Mesothelial cell of epicardium (in vitro differentiated cells): Measurements from ENCODE around the gene COL15A1. TPM values are rescaled to one million over a fixed set of nuclear protein-coding genes. Genes with fewer than 3 reads are reported as not detected.
A peak's percentile ranks its signal among the peaks of the same experiment; 100 is the strongest.

ENCODE experiments used
- DNase-seq, 2 experiments: peaks; one replicate each; pipeline ENCODE4 v3.0.0; 2021; ENCODE audit warnings: low spot score in 2 of 2; ENCODE audit not compliant: unreplicated experiment in 2 of 2
- H3K27ac Mint-ChIP-seq: 2 replicates; pipeline ENCODE4 v1.8.0; 2021; ENCODE audit warnings: mixed read lengths
- H3K27me3 Mint-ChIP-seq: 2 replicates; pipeline ENCODE4 v1.8.0; 2021; ENCODE audit warnings: low read depth, mixed read lengths
- H3K36me3 Mint-ChIP-seq: 2 replicates; pipeline ENCODE4 v1.8.0; 2021; ENCODE audit warnings: mixed read lengths
- H3K4me1 Mint-ChIP-seq: 2 replicates; pipeline ENCODE4 v1.8.0; 2021; ENCODE audit warnings: mixed read lengths
- H3K4me3 Mint-ChIP-seq: 2 replicates; pipeline ENCODE4 v1.8.0; 2021; ENCODE audit warnings: mild to moderate bottlenecking, moderate library complexity, mixed read lengths
- H3K9me3 Mint-ChIP-seq: 2 replicates; pipeline ENCODE4 v1.8.0; 2021; ENCODE audit warnings: mixed read lengths
- total RNA-seq: library from RNA; stranded (reverse); gene quantifications from 3 replicates; pipeline ENCODE4 v1.2.1, GENCODE V29; 2021
- TF ChIP-seq, protein P1 (sequence below): fragments of 200-600 bp; sonication (generic); IDR thresholded peaks from one replicate; pipeline ENCODE4 v1.5.0; 2021; ENCODE audit warnings: antibody characterized with exemption; ENCODE audit not compliant: unreplicated experiment

Gene COL15A1
- total RNA-seq, 1 donor from 2014 or later, result 50.1 TPM

DNA sequence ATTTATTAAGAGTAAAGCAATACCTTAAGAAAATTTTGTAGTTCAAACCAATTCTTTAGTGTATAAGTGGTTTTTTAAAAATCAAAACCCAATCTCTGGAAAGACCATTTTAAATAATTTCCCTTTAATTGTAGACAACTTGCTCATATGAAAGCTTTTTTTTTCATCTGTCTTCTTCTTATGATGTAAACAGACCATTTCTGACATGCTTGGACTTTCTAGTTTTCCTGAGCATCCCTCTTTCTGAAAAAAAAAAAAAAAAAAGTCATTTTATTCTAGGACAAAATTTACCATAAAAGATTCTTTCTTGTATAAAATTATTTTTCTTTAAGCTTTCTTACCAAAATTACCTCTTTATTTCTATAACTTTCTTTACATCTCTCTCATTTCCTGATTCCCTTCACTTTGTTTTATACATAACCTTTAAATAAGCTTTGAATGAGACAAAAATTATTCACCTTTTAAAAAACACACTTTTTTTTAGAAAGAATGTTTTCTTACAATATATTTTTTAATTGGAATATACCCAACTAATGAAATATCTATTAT, 67.5 kb downstream of the COL15A1 start:
- Mint-ChIP-seq H3K9me3 (peaks cover 23% of the 10 kb centered on the region), H3K4me1 (no peaks in the 10 kb centered on the region), H3K27me3 (no peaks in the 10 kb centered on the region), H3K27ac (no peak overlapping the region), H3K36me3 (peaks cover 12% of the 10 kb centered on the region), H3K4me3 (no peak overlapping the region)
- no peak for DNase-seq
- TF ChIP-seq, protein P1, sequence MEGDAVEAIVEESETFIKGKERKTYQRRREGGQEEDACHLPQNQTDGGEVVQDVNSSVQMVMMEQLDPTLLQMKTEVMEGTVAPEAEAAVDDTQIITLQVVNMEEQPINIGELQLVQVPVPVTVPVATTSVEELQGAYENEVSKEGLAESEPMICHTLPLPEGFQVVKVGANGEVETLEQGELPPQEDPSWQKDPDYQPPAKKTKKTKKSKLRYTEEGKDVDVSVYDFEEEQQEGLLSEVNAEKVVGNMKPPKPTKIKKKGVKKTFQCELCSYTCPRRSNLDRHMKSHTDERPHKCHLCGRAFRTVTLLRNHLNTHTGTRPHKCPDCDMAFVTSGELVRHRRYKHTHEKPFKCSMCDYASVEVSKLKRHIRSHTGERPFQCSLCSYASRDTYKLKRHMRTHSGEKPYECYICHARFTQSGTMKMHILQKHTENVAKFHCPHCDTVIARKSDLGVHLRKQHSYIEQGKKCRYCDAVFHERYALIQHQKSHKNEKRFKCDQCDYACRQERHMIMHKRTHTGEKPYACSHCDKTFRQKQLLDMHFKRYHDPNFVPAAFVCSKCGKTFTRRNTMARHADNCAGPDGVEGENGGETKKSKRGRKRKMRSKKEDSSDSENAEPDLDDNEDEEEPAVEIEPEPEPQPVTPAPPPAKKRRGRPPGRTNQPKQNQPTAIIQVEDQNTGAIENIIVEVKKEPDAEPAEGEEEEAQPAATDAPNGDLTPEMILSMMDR, result no peak

DNA sequence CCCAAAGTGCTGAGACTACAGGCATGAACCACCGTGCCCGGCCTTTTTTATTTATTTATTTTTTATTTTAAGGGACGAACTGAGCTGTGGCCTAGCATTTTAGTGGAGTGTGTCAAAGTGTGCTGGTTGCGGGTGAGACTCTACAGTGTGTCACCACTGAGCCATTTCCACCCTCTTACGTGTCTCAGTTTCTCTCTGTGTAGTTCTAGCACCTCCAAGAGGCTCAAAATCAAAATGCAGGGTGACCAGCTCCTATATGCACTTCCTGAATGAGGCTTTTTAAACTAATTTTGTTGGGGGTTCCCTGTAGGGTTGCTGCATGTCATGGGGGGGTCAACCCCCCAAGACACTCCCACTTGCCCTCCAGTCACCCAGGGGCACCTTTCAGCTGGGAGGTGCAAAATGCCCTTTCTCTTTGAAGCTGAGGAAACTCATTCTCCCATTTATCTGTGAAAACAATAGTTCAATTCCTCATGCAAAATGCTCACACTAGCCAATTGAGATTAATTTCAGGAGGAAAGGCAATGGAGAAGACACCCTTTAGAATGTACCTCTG, 69.3 kb downstream of the COL15A1 start:
- Mint-ChIP-seq H3K36me3 (peaks cover 12% of the 10 kb centered on the region), H3K27ac (no peak overlapping the region), H3K4me3 (no peak overlapping the region), H3K4me1 (no peaks in the 10 kb centered on the region), H3K27me3 (no peaks in the 10 kb centered on the region), H3K9me3 (peaks cover 23% of the 10 kb centered on the region)
- TF ChIP-seq, protein P1, result no peak
- no peak for DNase-seq

DNA sequence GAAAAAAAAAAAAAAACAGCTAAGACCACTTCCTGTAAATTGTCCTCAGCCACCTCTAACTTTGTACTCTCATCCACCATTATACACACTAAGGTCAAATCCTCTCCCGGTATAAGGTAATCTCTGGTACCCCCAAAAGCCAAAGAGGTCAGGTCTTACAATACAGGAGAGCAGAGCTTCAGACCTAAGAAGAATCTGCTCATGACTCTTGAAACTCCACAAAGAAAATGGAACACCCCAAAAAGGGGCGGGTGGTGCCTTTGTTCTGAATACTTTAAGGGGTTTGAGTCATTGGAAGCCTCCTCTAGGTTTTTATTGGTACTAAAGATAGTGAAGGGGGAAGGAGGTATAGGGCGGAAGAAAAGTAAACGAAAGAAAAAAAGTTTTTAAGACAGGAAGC, 69.8 kb downstream of the COL15A1 start:
- TF ChIP-seq, protein P1, result no peak

DNA sequence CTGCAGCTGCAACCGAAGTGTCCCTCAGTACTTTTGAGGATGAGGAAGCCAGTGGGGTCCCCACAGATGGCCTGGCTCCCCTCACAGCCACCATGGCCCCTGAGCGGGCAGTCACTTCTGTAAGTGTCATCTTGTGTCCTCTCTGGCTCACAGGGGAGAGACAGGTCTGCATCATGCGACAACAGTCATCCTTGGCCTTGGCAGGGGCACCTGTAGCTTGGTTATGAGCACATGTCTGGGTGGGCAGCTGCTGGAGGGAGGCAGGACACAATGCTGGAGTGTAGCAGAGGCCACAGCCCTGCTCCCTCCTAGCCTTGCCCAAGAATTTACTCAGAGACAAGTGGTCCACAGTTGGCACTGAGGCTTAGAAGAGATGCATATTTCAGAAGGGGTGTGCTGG, 71.7 kb downstream of the COL15A1 start:
- no peak overlapping the region for H3K4me3 Mint-ChIP-seq
- peaks cover 6% of the 10 kb centered on the region for H3K36me3 Mint-ChIP-seq
- H3K4me1 Mint-ChIP-seq, result no peaks in the 10 kb centered on the region
- TF ChIP-seq, protein P1, result no peak
- H3K27ac Mint-ChIP-seq, result no peak overlapping the region
- DNase-seq, result no peak
- peaks cover 11% of the 10 kb centered on the region for H3K9me3 Mint-ChIP-seq
- no peaks in the 10 kb centered on the region for H3K27me3 Mint-ChIP-seq

More for the DNA sequence above, 69.8 kb downstream of the COL15A1 start:
- H3K36me3 Mint-ChIP-seq, result peaks cover 12% of the 10 kb centered on the region
- H3K4me1 Mint-ChIP-seq, result no peaks in the 10 kb centered on the region
- no peak overlapping the region for H3K4me3 Mint-ChIP-seq
- peak overlapping the region; percentile 53 for H3K27ac Mint-ChIP-seq
- H3K9me3 Mint-ChIP-seq, result peaks cover 26% of the 10 kb centered on the region
- DNase-seq, result no peak
- no peaks in the 10 kb centered on the region for H3K27me3 Mint-ChIP-seq

DNA sequence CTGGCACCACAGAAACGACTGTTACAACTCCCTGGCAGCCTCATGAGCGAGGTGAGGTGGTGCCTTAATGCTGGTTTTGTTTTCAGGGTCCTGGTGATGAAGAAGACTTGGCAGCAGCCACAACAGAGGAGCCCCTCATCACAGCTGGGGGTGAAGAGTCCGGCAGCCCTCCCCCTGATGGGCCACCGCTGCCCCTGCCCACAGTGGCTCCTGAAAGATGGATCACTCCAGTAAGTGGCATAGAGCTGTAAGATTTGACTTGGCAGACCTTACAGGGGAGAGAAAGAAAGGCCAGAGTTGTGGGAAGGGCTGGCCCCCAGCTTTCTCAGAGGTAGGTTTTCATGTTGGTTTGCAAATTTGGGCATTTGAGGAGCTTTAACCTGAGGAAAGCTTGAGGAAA, 72.2 kb downstream of the COL15A1 start:
- no peak for DNase-seq
- H3K4me3 Mint-ChIP-seq, result no peak overlapping the region
- TF ChIP-seq, protein P1, result no peak
- no peaks in the 10 kb centered on the region for H3K27me3 Mint-ChIP-seq
- peaks cover 11% of the 10 kb centered on the region for H3K9me3 Mint-ChIP-seq
- peaks cover 4% of the 10 kb centered on the region for H3K36me3 Mint-ChIP-seq
- no peaks in the 10 kb centered on the region for H3K4me1 Mint-ChIP-seq
- no peak overlapping the region for H3K27ac Mint-ChIP-seq
